Activated gamma-delta T cell (primary cell): ENCODE results near the gene ARHGAP42.

Source experiments
- DNase-seq: peaks from one replicate; lab custom pipeline; 2025; lab: John Stamatoyannopoulos, UW

Gene ARHGAP42

GRCh38 chr11:100799445-100799844, 112.4 kb downstream of the ARHGAP42 start:
- no peak for DNase-seq

DNA sequence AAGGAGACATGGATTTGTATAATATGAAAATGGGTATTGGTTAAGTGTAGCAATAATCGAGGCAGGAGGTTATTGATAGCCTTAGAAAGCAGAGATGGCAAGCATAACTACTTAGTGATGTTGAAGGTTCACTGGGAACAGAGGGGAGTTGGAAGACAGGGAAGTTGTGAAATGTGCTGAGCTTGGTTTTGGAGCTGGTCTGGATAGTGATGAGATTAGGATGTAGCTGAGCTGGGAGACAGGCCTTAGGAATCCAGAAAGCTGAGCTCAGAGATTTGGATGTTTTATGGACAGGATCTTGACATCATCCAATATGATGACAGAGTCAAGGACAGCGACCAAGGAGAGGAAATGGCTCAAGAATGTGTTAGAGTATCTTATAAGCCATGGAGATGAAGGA, 113.1 kb downstream of the ARHGAP42 start:
- DNase-seq: no peak

DNA sequence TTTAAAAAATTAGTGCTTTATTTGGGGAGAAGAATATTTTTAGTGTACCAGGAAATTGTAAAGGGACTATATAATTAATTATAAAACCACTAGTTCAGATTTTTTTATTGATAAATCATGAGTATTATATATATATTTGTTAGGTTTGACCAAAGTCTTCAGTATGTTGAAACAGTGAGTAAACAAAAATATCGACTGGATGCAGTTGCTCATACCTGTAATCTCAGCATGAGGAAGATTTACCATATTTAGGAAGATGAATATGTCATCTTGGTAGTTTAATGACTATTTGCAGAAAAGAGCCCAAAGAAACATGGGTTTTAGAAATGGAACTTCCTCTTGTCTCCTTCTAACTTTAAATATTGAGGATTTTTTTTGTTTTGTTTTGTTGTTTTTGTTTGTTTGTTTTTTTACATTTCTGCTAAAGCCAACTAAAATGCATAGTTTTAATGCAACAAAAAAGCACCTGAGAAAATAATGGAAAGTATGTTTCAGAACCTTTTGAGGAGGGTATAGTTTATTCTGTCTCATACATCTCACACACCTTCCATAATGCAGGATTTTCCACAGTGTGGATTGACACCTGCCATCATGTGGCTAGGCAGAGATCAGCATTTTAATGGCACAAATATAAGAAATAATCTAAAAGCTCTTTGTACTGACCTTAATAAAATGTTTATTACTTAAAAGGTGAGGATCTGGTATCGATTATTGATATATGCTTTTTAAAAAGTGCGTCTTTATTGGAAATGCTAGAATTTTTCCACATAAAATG, 114.3 kb downstream of the ARHGAP42 start:
- DNase-seq: no peak

DNA sequence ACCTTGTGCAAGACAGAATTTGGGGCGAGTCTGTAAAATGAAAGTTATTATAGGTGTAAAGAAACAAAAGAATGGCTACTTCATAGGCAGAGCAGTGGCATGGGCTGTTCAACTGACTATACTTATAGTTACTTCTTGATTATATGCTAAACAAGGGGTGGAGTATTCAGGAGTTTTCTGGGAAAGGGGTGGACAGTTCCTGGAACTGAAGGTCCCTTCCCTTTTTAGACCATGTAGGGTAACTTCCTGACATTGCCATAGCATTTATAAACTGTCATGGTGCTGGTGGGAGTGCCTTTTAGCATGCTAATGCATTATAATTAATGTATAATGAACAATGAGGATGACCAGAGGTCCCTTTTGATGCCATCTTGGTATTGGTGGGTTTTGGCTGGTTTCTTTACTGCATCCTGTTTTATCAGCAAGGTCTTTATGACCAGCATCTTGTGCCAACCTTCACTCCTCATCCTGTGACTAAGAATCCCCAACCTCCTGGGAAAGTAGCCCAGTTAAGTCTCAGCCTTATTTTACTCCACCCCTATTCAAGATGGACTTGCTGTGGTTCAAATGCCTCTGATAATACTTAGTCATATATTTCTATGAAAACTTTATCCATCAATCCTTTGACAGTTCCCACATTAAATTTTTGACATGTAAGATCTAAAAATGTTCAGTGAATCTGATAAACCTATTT, 118.6 kb downstream of the ARHGAP42 start:
- DNase-seq: no peak

GRCh38 chr11:100806296-100806695, 119.2 kb downstream of the ARHGAP42 start:
- DNase-seq: no peak

DNA sequence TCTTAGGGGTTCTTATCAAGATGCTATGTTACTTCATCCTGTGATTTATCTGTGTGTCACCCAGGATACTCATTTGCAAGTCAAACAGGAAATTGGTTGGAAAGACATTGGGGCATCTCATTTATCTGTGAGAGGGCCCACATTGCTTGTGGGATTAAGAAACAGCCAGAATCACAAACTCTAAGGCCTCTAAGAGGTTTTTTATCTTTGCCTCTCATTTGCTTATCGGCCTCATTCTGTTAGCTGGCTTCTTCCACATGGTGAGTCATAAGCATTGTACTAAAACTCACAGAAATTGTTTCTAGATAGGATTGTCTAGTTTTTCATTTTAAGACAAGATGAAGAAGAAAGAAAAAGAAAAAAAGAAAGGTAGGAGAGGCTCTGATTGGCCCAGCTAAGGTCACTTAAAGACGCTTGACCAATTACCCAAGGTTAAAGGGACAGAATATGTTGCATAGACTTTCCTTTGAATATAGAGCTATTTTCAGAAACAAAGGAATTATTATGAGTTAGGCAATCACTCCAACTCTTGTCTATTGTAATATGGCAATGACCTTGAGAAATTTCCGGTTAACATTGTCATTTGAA, 121.9 kb downstream of the ARHGAP42 start:
- no peak for DNase-seq

DNA sequence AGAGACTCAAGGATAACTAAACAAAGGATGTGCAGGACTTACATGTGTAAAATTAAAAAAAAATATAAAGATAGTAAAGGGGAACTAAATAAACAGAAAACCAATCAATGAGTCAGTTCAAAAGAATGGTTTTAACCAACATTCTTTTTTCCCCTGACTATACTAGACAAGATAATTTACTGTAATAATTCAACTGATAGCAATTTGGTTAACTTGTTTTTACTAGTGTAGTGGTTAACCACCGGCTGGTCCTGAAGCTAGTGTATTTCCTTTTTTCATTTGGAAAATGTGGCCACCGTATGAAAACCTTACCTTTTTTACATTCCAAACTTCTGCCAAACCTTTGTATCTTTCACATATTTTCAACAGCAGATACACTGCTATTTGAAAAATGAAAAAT, 123.1 kb downstream of the ARHGAP42 start:
- DNase-seq: no peak

- no peak for DNase-seq
Observed at GRCh38 chr11:100810666-100811065, 123.6 kb downstream of the ARHGAP42 start.

DNA sequence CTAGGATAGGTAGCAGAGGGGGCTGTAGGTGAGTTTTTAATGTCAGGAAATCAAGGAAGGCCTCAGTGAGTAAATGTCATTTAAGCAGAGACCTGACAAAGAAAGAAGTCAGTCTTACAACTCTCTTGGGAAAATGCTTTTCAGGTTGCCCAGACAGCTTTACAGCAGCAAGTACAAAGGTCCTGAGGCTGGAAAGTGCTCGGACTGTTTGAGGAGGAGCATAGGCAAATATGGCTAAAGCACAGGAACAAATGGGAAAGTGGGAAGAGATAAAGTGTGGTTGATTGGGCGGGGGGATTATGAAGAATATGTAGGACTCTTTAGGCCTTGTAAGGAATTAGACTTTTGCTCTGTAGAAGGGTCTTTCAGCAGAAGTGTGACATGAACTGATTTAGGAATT, 125.4 kb downstream of the ARHGAP42 start:
- DNase-seq: no peak

DNA sequence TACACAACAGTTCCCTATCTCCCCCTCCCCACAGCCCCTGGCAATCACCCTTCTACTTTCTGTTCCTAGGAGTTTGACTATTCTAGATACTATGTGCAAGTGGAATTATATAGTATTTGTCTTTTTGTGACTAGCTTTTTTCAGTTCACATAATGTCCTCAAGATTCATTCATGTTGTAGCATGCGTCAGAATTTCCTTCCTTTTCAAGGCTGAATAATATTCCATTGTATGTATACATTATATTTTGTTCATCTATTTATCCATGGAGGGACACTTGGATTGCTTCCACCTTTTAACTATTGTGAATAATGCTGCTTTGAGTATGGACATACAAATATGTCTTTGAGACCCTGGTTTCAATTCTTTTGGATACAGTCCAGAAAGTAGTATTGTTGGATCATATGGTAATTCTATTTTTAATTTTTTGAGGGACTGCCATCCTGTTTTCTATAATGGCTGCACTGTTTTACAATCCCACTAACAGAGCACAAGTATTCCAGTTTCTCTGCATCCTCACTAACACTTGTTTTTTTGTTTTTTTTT, 128.8 kb downstream of the ARHGAP42 start:
- no peak for DNase-seq

GRCh38 chr11:100816823-100817222, 129.7 kb downstream of the ARHGAP42 start:
- no peak for DNase-seq

- no peak for DNase-seq
Observed at GRCh38 chr11:100817620-100818019, 130.5 kb downstream of the ARHGAP42 start.

GRCh38 chr11:100820621-100821020, 133.5 kb downstream of the ARHGAP42 start:
- DNase-seq: no peak

DNA sequence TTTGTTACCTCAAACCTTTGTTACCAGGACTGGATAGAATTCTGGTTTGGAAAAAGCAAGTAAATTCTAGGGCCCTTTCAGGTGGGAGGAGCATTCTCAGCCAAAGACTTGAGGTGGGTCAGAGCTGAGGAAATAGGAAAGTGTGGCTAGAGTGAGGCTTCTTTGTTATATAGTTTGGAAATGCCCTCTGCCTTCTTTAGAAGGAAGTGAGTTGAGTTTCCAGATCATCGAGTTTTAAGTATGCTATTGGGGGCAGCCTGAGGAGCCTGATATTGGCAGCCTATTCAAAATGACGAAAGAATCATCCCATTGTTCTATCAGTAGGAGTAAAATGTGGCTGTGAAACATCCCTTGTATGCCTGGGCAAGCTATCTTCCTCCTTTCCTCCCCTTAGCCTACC, 134.1 kb downstream of the ARHGAP42 start:
- no peak for DNase-seq

DNA sequence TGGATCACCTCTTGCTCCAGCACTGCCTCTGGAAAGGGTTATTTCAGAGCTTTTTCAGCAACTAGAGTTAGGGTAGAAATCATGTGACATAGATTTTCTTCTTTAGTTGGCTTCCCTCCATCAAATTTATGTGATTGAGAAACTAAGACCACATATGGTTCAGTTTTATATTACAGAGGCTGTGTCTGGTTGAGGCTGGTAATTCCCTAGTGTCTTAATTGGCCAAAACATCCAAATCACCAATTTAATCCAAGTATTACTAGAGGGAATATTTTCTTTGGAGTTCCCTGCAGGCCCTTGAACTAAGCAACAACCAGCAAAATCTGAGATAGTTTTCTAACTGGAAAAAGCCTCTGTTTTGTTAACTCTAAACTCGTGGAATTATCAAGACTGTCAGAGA, 136.3 kb downstream of the ARHGAP42 start:
- no peak for DNase-seq

DNA sequence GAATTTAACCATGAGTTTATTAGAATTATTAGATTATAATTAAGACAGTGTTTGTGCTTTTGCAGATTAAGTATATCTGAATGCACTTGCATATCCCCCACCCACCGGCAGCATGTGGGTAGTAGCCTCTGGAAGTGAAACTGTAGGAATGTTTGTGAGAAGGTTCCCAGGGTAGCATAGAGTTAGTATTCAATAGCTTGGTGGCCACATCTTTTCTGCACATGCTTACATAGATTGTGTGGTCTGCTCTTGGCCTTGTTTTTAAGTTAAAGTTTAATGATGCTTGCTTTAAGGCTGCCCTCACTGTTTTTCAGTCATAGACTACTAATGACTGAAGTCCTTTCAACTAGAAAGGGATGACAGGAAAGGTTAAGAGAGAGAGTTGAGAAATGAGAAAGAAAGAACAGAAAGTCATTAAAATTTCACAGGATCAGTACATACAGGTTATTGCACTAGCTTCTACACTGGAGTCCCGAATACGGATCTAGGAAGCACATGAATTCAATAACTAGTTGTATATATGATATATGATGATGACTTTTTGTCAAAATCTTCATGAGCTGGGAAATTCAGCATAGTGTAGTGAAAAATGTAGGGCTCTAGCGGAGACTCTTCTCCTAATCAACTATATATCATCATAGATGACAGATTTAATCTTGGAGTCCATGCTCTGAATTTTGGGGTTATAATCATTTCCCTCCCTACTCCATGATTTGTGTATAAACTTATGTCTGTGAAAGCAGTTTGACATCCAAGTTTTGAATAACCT, 137.1 kb downstream of the ARHGAP42 start:
- no peak for DNase-seq

- DNase-seq: no peak
Observed at GRCh38 chr11:100825626-100826025, 138.5 kb downstream of the ARHGAP42 start.

DNA sequence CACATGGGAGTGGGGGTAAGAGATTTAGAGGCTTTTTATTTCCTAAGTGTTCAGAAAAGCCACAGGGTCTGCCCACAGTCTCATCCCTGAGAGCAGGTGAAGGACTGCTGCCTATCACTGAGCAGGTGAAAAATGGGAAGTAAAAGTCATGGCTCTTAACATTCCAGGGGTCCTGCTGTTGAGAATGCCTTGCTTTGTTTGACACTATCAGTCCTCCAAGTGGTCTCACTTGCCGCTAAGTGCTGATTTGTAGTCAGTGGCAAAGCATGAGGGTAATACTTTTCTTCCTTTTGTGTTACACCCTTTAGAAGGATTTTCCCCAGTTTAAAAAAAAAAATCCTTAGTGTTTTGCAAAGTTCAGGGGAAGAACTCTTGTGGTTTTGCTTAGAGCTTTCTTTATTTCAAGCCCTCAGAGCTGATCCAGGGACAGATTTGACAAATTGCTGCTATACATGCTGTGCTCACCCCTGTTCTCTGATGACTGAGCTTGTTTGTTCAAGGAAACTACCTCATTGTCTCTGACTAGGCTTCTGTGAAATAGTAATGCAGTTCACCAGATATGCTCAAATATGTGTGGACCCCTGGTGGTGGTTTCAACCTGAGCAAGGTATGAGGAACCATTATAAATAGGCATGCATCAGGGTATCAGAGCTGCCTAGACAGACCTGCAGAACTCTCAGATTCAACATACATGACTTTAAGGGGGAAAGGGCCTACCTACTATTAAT, 141.0 kb downstream of the ARHGAP42 start:
- DNase-seq: no peak

DNA sequence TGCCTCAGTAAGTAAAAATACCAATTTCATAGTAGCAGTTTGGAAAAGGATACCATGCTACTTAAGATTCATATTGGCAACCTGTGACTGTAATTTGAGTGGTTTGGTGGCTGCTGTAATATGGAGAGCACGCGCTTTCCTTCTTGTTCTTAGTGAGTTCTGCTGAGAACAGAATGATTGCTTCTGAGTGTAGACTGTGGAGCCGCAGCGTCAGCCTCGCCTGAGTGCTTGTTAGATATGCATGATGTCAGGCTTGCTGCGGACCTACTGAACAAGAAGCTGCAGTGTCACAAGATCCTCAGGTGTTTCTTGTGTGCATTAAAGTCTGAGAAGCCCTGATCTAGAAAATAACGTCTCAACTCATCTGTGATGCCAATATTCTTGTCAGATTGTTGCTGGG, 143.2 kb downstream of the ARHGAP42 start:
- DNase-seq: no peak

DNA sequence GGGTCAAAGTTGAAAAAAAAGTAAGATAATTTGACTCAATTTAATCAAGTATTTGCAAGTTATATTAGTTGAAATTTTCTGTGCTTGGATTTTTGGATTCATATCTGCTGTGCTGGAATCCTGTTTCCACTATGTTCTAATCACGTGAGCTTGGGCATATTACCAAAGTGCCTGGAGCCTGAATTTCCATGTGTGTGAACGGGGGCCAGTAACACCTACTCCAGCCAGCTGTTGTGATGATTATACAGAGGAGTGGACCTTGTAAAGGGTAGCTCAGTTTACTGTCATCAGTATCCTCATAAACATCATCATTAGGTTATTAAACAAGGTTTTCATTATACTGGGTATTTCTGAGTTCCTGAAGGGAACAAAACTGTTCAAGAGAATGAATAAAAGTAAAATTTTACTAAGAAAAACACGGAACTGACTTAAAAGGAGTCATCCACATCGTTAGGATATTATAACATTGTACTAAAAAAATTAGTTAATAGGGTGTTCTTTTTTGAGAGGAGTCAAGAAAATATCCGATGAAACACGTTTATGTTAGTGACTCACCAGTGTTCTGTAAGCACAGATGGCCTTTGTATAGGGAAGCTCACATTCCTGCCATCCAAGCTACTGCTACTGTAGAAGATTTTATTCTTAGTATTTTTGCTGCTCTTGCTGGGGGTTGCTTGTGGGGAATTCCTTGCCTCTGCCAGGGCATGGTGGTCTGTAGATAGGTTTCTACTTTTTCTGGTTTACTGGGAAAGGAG, 144.1 kb downstream of the ARHGAP42 start:
- no peak for DNase-seq
